NCI-H1417 treated with DMSO at 0.1 percent for 48 hours (cell line): ENCODE results near the gene STXBP5.
"Not testable (repeated sequence)": the region's sequence is repeated elsewhere in the genome, so short reads cannot be mapped to it uniquely, and the experiment has no call there.

Experiments
- DNase-seq: peaks from one replicate; lab custom pipeline; 2025; lab: John Stamatoyannopoulos, UW

Gene STXBP5

DNA sequence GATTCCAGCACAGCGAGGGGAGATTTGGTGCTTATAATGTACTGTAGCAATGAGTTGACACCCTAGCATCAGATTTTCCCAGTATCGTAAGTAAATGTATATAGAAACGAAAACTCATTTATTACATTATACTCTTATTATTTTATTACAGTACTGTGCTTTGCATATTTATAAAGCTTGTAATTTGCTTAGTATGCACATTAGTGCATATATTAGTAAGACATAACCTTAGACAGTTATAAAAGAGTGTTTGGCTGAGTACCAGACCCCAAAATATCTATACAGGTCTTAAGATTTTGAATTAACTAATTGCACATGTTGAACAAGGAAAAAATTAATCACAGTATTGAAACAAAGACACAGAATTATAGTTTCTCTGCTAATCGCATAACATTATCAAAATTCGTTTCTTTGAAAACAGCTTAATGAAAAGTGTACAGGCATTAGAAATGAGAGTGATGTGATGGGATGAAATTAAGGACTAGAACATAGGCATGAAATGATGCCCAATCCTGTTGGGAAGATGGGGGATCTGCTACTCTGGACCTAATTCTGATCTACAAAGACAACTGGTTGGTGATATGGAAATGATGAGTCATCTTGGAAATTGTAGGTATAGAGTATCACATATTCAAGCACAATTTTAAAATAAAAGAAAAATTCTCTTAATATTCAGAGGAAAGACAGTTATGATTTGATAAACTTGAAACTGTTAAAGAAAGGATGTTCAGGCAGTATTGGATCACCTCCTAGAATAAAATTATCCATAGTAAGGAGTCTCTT lies 42.8 kb downstream of the STXBP5 start:
- no peak for DNase-seq

DNA sequence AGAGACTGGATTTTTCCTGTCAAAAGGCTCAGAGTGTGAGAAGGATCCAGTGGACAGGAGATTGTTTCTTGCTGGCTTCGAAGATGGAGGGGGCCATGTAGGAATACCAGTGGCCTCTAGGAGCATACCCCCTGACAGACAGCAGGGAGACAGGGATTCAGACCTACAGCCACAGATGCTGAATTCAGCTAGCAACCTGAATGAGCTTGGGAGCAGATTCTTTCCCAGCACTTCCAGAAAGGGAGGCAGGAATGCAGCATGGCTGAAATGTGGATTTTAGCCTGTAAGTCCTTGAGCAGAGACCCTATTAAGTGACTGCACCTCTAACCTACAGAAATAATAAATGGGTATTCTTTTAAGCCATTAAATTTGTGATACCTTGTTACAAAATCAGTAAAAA lies 44.6 kb downstream of the STXBP5 start:
- no peak for DNase-seq

DNA sequence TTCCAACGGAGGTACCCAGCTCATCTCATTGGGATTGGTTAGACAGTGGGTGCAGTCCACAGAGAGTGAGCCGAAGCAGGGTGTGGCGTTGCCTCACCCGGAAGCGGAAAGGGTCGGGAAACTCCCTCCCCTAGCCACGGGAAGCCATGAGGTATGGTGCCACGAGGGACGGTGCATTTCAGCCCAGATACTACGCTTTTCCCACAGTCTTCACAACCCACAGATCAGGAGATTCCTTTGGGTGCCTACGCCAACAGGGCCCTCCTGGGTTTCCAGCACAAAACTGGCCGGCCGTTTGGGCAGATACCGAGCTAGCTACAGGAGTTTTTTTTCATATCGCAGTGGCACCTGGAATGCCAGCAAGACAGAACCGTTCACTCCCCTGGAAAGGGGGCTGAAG lies 46.9 kb downstream of the STXBP5 start:
- no peak for DNase-seq

DNA sequence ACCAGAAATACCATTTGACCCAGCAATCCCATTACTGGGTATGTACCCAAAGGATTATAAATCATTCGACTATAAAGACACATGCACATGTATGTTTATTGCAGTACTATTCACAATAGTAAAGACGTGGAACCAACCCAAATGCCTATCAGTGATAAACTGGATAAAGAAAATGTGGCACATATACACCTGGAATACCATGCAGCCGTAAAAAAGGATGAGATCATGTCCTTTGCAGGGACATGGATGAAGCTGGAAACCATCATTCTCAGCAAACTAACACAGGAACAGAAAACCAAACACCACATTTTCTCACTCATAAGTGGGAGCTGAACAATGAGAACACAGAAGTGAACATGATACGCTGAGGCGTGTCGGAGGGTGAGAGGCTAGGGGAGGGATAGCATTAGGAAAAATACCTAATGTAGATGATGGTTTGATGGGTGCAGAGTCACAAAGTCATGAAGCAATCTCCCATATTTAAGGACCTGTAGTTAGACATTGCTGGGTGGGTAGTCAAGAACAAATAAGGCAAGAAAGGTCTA lies 50.8 kb downstream of the STXBP5 start:
- not testable (repeated sequence) for DNase-seq

DNA sequence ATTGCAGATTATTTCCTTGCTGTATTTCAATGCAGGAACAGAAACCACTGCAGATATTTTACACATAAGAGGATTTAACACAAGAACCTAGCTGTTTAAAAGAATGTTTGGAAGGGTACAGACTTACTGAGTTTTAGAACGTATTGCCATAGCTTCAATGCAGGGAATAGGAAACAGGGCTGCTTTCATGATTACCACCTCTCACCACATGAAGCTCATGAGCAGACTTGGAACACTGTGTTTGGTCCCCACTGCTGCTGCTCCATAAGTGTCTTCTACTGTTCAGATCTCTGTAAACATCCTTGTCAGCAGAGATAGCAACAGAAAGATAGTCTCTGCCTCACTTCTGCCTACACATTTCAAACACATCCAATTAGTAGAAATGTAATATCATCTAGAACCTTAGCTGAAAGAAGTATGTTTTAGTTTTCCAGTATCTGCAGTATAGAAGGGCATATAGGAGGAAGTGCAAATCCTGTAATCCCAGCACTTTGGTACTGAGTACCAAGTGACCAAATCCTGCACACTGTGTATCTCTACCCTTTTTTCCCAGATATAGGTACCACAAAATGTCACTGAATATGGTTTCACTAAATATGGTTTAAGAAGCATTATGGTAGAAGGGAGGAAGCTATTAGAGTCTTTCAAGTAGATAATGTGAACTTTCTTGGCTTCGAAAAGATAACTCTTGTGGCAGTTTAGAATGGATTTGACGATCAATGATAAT lies 51.9 kb downstream of the STXBP5 start:
- DNase-seq: no peak

DNA sequence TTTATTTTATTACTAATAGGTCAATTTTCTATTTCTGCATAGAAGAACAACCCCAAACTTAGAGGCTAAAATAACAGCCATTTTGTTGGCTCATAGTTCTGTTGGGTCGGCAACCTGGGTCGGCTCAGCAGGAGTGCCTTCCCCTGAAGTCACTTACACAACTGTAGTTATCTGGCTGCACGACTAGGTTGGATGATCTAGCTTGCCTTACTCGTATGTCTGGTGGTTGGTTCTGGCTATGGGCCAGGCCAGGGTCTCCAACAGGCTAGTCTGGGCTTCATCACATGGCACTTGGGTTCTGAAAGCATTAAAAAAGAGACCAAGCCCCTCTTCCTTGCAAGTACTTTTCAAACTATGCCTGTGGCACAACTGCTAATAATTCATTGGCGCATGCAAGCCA lies 53.5 kb downstream of the STXBP5 start:
- DNase-seq: no peak

DNA sequence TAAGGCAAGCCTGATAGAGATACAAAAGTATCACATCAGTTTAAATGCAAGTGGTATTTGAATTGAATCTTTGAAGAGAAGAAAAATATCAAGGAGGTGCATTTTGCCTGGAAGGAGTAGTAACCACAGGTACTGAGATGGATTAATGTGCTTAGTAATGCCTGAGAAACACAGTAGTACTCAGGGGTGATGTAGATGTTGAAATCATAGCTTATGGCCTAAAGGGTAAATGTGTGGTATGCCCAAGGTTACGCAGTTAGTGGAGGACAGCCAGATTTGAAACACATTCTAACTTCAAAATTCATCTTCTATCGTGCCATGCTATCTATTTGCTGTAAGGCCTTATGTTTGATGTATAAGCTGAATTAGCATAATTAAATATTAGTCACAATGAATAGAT lies 55.9 kb downstream of the STXBP5 start:
- no peak for DNase-seq

DNA sequence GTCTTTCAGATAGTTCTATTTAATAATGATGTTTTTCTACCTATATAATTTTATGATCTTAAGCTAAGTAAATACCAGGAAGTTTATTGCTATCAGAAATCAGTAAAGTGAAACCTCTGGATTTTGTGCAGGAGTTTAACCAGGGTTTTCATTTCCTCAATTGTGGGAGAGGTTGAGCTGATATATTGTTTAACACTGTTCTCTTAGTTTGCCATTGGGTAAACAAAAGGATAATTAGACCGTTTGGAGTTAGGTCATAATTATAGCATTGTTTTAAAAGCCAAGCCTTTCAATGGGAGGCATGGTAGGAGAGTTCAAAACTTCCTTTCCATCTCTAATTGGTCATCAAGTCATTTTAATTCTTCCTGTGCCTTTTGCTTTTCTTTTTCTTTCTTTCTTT lies 58.7 kb downstream of the STXBP5 start:
- DNase-seq: no peak

DNA sequence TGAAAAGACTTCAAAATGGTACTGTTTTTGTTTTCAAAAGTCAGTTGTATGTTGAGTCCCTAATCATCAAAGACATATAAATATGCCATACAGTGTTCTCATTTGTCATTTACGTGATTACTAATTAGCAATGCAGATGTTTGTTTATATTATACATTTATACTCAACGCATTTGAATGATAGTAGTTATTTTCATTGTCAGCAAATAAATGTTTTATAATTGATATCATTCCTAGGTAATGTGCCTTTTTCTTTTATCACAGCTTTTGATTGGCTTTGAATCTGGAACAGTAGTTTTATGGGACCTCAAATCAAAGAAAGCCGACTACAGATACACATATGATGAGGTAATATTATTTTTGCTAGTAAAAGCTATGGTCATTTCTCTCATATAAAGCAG lies 62.6 kb downstream of the STXBP5 start:
- no peak for DNase-seq

DNA sequence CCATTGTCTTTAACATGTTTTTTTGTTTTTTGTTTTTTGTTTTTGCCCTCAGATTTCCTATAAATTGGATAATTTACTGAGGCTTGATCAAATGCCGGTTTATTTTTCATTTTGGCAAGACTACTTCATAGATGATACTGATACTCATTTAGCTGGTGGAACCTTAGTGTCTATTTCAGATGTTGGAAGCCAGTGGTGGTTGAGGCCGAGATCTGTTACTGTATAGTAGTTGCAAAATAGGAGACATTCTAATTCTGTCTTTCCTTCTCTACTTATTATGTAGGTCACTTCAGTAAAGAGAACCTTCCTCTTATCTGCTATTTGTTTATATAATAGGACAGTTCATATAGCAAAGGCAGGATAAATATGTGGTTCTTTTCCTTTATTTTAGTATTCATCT lies 63.4 kb downstream of the STXBP5 start:
- DNase-seq: no peak

DNA sequence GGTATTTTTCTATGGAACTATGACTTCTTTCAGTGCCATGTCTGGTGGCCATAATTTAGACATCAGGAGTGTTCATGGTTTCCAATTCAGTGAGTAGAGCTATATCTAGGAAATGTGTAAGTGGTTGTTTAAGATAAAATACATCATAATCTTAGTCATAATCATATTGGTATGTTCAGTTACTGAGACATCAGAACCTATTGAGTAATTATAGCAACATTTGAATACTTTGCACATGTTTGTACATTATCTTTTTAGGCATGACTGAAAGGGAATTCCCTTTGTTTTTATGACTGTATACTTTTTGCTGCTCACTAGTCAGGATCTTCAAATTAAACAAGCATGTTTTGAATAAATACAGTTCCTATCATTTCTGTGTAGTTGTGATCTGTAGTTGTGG lies 64.0 kb downstream of the STXBP5 start:
- no peak for DNase-seq

DNA sequence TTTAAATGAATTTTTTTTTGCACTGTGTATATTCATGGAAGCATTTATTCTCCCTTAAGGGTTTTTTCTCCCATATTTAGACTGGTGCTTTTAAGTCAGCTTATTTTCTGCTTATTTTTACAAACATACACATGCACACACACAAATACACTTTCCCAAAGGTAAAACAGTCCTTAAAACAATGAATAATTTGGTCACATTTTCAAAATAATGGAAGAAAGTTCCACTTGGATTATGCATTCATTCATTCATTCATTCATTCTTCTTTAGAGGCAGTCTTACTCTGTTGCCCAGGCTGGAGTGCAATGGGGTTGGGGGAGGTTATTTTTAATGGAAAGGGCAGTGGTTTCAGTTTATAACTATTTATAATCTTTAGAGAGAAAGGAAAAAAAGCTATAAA lies 69.8 kb downstream of the STXBP5 start:
- no peak for DNase-seq

DNA sequence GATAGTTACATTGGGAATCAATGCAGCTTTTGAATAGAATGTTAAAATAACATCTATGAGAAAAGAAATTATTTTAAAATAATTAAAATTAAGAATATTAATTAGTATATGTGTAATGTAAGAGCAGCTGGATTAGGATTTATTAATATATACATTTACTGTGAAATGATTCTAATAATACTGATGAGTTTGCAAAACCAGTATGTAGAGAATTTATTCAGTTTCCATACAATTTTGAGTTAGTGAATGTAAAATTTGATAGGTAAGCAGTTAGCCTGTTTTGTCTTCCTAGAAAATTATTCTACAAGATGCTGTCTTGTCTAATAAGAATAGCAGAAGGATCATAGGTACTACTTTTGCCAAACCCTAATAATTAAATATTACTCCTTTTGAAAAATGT lies 70.6 kb downstream of the STXBP5 start:
- no peak for DNase-seq

DNA sequence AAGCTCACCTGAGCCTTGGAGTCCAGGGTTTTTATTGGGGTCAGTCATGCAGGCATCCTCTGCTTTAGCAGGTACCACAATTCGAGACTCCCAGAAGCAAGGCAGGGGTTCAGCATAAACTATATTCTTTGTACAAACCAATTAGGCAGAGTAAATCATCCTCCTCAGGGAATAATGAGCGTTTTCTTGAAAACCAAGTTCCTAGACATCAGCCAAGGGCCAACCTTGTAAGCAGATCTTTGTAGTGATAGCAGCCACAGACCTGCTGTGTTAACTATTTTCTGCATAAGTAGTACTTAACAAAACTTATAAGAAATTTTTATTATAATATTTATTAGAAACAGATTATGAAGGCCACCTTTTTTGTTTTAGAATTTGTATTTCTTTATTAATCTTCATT lies 74.7 kb downstream of the STXBP5 start:
- DNase-seq: no peak

DNA sequence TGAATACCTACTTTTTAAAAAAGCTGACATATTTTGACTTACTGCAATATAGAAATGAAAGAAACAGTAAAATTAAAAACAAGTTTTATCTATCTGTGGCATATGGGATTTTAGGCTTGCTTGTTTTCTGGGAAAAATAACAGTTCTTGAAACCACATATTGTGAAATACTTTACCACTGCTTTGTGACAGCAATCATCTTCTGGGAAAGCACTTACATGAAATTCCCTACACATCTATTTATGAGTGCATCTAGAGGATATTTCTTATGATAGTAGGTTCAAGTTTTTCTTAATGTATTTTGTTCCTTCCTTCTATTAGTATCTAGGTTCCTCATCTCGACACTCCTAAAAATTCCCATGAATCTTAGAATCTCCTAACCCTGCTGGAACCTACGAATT lies 75.2 kb downstream of the STXBP5 start:
- no peak for DNase-seq

DNA sequence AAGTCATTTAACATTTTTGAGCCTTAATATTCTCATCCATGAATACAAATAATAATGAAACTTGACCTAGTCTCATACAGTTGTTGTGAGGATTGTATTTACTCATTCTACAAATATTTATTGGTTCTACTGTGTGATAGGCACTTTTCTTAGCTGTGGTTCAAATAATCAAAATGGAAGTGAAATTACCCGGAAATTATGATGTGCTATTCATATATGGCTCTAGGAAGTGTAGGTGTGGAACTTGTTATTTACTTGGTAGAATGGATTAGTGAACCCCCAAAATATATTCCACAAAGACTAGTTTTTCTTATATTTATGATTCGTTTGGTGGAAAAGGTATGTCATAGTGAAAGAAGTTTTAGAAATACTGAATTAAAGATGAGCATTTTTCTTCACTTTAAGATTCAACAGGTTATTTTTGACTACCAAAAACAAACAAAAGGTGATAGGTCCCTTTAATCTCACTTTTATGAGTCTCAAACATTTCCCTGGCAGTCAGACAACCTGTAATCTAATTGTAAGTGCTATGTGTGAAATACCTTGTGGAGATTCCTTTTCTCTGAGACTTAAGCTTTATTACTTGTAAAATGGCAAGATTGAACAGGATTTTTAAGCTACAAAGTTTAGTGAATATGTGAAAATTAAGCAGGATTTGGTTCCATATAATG lies 77.8 kb downstream of the STXBP5 start:
- no peak for DNase-seq

DNA sequence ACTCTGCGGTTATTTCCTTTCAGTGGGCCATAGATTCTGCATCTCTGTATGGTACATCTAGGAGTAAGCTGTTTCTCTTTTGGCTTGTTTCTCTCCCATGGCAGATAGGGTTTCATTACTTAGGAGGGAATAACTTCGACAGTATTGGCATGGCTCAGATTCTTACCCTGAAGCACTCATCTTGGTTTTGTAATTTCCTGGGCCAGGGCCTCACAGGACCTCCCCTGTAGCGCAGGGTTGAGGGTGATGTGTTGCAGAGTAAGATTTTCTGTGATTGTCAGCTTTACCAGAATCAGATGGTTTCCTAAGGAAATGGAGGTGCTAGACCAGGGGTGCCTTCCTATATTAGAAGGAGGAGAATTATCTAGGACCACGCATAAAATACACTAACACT lies 78.3 kb downstream of the STXBP5 start:
- no peak for DNase-seq

DNA sequence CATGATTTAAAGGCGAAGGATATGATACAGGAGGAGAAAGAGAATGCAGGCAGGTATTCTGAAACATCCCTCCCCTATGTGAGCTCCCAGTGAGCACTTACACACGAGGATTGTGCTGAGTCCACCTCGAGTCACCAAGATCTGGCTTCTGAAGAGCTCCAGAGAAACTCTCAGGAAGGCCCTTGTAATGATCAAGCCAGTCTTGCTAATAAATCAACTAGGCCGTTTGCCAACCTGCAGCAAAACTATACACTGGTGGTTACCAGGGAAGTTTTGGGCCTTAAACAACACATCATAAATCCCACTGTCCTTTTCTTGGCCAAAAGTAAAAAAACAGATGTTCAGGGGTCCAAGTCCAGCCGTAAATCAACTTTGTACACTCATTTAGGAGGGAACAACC lies 79.2 kb downstream of the STXBP5 start:
- no peak for DNase-seq

DNA sequence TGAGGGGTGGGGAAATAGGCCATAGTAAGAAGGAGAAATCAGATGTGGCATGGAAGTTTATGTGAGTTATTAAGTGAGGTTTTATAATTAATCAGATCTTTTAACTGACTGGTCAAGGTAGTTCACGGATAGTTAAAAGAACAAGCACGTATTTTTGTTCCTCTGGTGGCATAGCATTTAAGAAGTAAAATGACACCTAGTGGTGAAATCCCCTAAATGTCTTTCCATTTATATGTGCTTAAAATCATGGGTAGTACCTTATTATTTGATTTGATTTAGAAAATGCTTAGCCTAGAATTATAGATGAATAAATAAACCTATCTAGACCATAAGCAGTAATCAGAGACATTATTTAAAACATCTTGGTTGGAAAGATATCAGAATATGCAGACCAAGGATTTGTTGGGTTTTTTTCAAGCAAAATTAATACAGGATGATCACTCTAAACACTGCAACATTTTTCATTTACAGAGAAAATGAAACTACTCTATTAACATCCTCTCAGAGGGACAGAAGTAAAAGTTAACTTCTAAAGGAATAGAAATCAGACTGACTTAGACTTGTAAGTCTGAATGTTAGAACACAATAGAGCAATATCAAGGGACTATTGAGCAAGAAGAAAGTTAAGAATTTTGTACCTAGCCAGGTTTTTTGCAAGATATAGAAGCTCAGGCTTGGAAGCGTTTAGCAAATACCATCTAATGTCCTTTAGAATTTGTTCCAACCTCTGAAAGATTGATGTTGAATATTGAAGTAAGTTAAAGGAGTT lies 81.1 kb downstream of the STXBP5 start:
- DNase-seq: peak; percentile 48

DNA sequence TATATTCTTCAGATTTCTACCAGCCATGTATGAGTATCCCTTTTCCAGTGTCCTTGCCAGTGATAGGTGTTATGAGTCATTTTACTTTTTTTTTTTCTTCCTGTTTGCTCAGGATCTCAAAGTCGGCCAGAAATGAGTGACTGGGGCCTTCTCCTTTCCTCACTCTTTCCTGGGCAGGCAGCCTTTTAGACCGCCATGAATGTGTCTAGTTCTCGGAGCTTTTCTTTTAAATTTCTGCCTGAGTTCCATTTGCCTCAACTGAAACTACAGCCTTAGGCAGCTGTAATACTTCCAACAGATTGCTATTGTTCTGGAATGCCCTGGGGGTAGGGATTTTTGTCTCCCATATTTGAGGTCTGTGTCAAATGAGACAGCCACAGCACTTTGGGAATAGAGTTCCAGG lies 83.7 kb downstream of the STXBP5 start:
- DNase-seq: no peak

DNA sequence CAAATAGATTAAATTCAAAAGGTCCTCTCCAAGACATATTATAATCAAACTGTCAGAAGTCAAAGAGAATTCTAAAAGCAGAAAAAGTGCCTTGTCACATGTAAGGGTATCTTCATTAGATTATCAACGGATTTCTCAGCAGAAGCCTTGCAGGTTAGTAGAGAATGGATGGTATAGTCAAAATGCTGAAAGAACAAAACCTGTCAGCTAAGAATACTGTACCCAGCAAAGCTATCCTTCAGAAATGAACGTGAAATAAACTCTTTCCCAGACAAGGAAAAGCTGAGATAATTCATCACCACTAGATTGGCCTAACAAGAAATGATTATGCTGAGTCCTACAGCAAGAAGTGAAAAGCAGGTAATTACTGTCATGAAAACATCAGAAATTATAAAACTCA lies 92.9 kb downstream of the STXBP5 start:
- no peak for DNase-seq

DNA sequence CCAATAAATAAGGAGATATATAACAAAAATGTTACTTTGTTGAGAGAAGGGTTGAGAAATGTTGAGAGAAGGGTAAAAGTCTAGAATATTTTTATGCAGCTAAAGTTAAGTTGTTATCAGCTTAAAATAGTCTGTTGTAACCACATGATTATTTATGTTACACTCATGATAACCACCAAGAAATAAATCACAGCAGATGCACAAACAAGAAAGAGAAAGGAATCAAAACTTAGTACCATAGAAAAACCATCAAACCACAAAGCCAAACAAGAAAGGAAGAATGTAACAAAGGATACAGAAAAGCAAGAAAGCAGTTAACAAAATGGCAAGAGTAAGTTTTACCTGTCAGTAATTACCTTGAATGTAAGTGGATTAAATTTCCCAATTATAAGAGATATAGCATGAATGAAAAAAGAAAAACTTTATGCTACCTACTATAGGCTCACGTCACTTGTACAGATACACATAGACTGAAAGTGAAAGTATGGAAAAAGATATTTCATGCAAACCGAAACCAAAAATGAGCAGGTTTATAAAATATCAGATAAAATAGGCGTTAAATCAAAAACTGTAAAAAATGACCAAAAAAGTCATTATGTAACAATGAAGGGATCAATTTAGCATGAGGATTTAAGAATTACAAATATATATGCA lies 93.6 kb downstream of the STXBP5 start:
- DNase-seq: no peak
